Jurkat, Clone E6-1 (cell line): ENCODE measurements around the gene AGAP1.
A peak's percentile ranks its signal among the peaks of the same experiment; 100 is the strongest.
"Not testable (repeated sequence)": the region's sequence is repeated elsewhere in the genome, so short reads cannot be mapped to it uniquely, and the experiment has no call there.

ENCODE experiments used
- DNase-seq: peaks from one replicate; pipeline ENCODE4 v3.0.0-alpha.2; 2011; ENCODE audit warnings: low read depth, low spot score
- H3K4me3 ChIP-seq: 2 replicates; pipeline ENCODE4 v1.5.1; 2011; ENCODE audit warnings: mild to moderate bottlenecking, low read length, control low read depth, moderate library complexity

AGAP1 gene

GRCh38 chr2:235596272-235596671 is 102.4 kb downstream of the AGAP1 start:
- DNase-seq: no peak
- no peak overlapping the region for H3K4me3 ChIP-seq

DNA sequence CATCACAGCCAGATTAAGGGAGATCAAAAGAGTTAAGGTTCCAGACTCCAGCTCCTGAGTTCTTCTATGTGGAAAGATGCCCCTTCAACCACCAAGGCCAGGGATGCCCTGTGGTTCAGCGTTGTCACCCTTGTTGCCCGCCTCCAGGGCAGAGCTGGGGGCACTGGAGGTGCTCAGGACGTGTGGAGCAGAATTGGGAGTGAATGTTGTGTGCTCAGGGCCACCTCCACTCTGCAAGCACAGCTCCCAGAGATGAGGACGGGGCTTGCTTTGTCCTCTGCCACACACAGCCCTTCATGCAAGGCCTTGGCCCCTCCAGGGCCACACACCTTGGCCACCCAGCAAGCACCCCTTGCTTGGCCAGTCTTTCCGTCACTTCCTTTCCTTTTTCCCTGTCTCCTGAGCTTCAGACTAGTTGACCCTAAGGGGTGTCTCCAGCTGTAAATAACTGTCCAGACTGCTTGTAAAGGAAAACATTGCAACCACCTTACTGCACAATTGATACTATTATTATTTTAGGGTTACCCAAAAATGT is 103.3 kb downstream of the AGAP1 start:
- H3K4me3 ChIP-seq: no peak overlapping the region
- no peak for DNase-seq

- no peak for DNase-seq
- H3K4me3 ChIP-seq: no peak overlapping the region
Measured at GRCh38 chr2:235598026-235598425, 104.2 kb downstream of the AGAP1 start.

DNA sequence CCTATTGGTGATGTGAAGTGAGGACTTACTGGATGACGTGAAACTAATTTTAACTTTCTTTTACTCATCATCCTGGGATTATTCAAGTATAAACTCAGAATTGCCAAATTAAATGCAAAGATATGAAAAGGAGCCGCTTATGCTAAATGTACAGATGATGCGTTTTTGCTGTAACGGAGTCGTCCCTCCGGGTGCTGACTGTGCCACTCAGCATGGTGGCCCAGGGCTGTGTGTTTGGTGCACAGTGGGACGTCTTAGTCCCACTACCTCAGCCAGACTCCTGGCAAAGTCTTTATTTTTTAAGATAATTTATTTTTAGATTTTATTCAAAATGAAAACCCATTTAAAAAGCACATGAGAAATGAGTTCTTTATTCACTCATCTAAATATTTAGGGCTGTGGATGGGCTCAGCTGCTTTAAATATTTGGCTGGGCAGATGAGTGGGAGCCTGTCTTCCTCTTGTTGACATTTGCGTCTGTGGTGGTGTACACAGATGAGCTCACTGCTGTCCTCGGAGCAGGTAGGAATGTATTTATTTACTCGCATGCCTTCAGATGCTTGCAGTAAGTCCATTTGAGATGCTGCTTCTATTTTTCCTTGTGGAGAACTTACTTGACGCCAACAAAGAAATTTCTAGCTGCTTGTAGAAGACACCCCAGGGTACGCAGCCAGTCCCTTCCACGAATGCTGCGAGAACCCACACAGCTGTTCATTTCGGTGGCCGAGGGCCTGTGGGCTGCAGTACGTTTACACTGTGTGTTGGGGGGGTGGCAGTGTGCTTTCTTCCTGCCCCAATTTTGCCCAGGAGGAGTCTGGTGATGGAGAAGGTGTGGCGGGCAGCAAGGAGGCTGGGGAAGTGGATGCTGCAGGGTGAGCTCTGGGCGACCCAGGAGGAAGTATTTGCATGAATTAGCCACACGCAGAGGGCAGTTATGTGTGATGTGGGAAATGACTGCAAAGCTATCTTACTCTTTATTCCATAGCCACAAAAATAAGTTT is 105.0 kb downstream of the AGAP1 start:
- no peak for DNase-seq
- H3K4me3 ChIP-seq: no peak overlapping the region

- H3K4me3 ChIP-seq: no peak overlapping the region
- no peak for DNase-seq
Measured at GRCh38 chr2:235599596-235600338, 105.9 kb downstream of the AGAP1 start.

- H3K4me3 ChIP-seq: no peak overlapping the region
- DNase-seq: no peak
Measured at GRCh38 chr2:235600406-235600805, 106.6 kb downstream of the AGAP1 start.

- H3K4me3 ChIP-seq: no peak overlapping the region
- DNase-seq: no peak
Measured at GRCh38 chr2:235600926-235601325, 107.1 kb downstream of the AGAP1 start.

- no peak overlapping the region for H3K4me3 ChIP-seq
- DNase-seq: peak; percentile 17
Measured at GRCh38 chr2:235601960-235602704, 108.3 kb downstream of the AGAP1 start.

- H3K4me3 ChIP-seq, DNase-seq: not testable (repeated sequence)
Measured at GRCh38 chr2:235602971-235603370, 109.1 kb downstream of the AGAP1 start.

DNA sequence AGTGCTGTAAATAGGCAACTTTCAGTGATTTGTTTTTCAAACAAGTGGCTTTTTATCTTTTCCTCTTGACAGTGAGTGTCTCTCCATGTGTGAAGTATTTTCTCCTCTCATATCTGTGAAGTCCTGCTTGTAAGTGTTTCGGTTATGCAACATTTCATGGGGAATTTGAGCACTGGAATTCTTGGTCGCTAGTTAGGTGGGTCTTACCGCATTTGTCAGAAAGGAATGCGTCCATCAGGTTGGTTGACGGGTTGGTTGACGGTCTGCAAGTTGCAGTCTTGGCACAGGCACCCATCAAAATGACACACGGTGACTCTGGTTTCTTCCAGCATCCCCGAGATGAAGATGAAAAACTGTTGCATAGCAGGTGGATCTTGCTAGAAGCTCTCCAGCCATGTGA is 109.8 kb downstream of the AGAP1 start:
- no peak for DNase-seq
- no peak overlapping the region for H3K4me3 ChIP-seq

DNA sequence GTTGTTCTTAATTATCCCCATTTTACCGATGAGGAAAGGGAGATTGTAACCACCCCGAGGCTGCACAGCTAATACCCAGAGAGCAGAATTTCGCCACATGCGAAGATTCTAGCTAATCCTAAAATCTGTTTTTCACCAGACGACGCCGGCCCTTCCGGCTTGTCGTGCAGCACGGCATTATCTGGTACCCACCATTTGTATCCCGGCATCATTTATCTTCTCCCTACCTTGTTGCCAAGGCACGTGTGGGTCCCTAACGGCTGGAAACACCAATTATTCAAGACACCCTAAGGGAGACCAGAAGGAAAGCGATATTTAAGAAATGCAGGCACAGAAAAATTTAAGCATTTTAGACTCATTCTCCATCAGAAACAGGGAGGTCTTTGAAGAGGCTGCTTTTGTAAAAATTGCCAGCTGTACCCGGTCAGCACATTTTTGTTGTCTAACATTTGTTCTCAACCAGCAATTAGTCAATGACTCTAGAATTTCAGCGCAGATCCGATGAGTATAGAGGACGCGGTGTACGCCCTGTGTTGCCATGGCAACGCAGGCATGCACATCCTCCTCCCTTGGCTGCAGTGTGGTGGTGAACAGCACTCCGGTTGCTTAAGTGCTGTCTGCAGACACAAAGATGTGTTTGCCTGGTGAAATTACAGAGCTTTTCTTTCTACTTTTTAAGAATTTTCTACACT is 111.6 kb downstream of the AGAP1 start:
- DNase-seq: no peak
- H3K4me3 ChIP-seq: no peak overlapping the region

- no peak overlapping the region for H3K4me3 ChIP-seq
- DNase-seq: no peak
Measured at GRCh38 chr2:235606004-235606715, 112.3 kb downstream of the AGAP1 start.

GRCh38 chr2:235607546-235608199 is 113.8 kb downstream of the AGAP1 start:
- H3K4me3 ChIP-seq: no peak overlapping the region
- no peak for DNase-seq

DNA sequence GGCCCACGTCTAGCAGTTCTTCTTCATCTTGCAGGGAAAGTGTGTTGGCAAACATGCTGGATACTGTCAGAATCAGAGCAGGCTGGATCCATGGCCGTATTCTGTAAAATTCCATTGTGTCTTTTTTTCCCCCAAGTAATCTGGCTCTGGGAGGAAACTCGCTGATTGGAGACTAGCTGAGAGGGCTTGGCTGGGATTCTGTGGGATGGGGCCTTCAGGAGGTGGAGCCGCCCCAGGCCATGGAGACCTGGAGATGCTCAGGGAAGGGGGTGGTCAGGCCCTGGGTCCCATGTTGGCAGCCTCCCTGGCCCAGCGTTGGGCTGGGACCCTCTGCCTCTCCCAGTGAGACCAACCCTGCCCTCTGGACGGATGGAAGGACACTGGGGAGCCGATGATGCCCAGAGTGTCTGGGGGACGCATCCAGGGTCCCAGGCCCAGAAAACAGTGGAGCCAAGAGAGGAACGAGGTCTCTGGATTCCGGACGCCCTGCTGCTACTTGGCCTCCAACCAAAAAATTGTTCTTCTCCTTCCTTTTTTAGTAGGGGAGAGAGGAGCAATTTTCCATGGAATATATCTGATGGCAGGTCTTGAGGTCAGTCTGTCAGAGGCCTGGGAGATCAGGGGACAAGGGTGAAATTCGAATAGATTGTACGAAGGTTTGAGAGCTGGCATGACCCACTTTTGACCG is 114.5 kb downstream of the AGAP1 start:
- no peak overlapping the region for H3K4me3 ChIP-seq
- no peak for DNase-seq

- DNase-seq: no peak
- no peak overlapping the region for H3K4me3 ChIP-seq
Measured at GRCh38 chr2:235609321-235609720, 115.5 kb downstream of the AGAP1 start.

DNA sequence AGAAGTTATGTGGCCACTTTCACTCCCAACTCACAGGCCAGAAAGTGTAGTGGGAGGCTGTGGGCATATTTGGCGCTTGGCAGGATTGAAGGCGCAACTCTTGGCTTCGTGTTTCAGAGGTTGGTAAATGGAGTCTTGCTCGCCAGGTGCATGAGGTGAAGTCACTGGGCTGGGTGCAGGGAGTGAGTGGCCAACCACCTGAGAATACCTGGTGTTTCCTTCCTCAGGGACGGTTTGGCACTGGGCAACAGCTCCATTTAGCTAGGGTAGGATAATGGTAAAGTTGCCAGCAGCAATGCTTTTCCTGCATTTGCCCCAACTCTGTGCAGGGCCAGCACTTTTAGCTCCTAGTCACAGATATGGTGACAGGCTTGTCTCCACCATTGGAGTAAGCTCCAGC is 115.9 kb downstream of the AGAP1 start:
- no peak for DNase-seq
- H3K4me3 ChIP-seq: no peak overlapping the region

DNA sequence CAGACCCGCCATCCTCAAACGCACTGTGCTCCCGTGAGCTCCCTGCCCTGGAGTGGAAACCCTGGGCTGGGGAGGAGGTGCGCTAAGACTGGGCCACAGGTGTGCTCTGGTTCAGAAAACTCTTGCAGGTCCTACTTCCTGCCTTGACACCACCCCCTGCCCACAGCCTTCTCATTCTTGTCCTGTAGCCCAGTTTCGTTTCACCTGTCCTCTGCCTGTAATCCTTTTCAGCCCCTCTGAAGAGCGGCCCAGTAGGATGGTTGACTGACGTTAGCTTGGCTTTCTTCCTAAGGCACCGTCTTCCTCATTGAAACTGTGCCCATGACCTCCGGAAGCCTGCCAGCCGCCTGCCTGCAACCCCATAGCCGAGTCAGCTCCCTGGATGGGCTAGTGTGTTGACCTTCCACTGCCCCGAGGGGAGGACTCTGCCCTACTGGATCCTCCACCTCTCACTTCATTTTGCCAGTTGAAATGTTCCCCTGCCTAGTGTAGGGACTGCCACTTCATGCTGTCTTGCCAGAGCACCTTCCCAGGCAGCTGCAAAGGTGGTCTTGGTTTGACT is 116.9 kb downstream of the AGAP1 start:
- H3K4me3 ChIP-seq: no peak overlapping the region
- no peak for DNase-seq
